ENCODE data around the gene FOXO1.

FOXO1 gene

DNA sequence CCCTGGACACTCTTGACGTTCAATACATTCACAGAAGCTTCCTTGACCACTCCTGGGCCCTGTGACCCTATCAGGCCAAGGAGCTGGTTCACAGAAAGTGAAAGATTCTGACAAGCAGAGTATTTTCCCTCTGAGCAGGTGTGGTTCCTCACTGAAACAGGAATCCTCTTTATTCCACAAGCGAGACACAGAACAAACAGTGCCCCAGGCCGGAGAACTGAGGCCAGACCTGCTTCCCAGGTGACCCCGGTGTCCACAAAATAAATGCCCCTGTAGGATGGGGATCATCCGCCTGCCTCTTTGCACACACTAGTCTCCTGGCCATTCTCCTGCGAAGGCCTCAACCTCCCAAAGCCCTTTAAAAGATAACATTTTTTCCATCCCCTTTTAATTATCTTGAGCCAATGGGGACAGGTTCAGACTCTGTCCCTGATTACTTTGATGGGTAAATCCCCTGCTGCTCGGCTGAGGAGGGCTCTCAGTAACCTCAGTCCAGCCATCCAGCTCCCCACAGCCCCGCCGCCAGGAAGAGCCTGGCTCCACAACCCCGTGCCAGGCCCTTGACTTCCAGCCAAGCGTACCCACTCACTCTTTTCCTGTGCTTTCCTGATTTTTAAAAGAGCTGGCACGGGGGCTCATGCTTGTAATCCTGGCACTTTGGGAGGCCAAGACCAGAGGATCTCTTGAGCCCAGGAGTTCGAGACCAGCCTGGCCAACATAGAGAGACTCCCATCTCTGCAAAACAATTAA lies 129.1 kb downstream of the FOXO1 start:
- no peak for DNase-seq

DNA sequence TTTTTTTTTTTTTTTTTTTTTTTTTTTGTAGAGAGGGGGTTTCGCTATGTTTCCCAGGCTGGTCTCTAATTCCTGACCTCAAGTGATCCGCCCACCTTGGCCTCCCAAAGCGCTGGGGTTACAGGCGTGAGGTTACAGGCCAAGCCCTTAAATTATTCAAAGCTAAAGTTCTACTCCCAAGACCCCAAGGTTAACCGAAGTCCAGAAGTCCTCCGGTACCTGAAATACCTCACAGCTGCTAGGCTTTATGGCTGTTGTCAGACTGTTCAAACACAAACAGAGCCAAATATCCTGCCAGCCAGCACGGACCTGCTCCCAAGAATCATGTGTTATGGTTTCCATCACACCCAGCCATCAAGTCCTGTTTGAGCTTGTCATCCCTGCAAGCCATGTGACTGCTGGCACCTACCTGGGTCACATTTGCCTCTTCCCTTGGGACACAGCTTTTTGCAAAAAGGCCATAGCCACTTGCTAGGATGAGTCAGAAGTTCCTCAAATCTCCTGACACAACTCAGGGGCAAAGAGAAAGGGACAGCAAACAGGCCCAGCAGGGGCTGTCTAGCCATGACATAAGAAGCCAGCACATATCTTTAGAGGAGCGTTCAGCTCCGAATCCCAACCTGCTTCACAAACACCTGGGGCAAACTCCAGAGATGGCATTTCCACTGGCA lies 129.9 kb downstream of the FOXO1 start:
- no peak for DNase-seq

DNA sequence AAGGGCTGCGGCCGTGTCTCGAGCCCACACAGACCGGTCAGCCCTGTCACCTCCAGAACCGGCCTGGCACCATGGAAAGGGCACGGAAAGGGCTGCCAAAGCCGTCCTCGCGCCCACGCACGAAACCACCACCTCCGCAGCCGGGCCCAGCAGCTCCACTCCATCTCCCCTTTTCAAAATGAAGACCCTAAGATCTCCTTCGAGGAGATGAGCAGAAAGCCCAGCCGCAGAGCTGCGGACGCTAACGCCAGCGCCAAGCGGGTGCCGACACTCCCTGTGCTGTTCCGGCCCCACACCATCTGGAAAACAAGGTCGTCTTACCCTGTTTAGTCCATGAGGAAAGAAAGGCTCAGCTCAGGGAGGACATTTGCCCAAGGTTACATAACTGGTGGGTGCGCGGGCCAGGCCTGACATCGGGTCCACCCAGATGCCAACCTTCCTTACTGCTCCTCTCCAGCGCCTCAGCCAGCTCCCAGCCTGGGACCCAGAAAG lies 131.1 kb downstream of the FOXO1 start:
- DNase-seq: no peak

DNA sequence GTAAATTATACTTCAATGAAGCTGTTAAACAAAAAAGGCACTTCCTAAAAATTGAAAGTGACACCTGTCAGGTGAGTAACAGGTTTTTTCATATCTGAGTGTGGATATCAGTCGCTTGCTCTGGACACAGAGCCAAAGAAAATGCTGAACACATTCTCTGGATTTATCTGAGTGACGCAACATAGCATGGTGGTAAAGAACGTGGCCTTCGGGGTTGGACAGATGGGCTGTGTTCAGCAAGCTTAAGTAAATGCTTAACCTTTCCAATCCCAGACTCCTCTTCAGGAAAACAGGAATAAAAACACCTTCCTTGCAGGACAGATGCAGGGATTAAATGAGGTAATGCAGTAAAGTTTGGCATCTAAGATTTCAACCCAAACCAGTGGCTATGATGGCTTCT lies 132.0 kb downstream of the FOXO1 start:
- no peak for DNase-seq

DNA sequence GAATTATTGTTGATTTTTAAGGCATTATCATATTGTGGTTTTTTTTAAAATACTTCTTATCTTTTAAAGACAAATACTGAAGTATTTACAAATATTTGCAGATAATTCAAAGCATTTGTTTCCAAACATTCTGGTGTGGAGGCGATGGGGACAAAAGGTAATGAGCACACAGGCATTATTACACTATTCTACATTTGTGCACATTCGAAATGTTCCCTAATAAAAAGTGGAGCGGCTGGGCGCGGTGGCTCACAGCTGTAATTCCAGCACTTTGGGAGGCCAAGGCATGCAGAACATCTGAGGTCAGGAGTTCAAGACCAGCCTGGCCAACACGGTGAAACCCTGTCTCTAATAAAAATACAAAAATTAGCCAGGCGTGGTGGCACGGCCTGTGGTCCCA lies 133.4 kb downstream of the FOXO1 start:
- no peak for DNase-seq

DNA sequence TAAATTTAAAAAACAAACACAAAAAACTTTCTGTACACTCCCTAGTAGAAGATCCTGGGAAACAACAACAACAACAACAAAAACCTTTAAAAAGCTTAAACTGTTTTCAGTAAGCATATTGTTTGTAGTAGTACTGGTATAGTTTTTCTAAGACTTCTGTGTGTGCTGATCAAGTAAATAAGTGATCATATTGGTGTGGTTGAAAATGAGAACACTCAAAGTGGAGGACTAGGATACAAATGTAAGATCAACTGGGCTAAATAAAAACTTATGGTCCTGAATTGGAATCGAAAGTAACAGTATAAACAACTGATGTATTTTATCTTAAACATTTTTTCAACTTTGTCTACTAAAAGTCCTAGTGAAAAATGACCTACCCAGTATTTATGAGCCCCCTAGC lies 135.5 kb downstream of the FOXO1 start:
- no peak for DNase-seq

DNA sequence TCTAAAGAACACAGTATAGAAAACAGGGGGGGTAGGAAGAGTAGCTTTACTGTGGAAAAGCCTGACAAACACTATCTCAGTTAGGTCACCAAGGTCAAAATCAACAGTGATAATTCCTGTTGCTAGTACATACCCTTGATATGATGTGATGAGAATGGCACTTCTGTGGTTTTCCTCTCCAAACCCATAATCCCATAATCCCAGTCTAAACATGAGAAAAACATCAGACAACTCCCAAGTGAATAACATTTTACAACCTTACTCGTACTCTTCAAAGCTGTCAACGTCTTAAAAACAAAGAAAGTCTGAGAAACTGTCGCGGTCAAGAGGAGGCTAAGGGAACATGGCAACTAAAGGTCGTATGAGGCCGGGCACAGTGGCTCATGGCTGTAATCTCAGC lies 137.6 kb downstream of the FOXO1 start:
- no peak for DNase-seq

DNA sequence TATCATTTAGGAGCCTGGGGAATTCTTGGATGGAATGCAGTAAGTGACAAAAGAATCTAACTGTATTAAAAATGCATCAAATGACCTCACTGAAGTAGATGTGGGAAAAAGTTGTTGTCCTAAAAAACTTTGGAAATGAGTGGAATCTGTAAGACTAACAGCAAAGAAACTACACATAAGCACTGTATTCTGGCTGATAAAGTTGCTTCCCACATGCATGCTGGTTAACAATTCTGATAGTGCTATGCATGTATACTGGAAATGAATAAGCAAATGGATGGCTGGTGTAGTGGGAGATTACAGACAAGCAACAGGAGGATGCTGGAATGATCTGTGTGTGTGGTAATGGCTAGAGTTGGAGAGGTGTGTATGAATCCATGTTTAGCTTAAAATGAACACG lies 138.5 kb downstream of the FOXO1 start:
- DNase-seq: no peak

DNA sequence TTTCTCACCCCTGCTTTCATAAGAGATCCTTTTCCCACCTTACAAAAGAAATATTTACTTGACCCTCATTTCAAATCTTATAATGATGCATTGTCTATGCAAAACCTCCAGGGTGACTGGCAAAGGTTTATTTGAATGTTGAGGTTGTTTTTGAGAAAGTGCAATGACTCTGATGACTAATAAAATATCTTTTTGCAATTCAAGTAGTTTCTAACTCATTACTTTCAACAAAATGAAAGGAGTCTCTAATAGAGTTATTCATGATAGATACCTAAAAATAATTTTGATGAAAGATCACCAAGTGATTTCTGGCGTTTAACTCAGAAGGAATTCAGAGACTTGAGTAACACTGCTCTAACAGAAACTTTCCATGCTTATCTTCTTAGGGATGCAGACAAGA lies 144.2 kb downstream of the FOXO1 start:
- no peak for DNase-seq

DNA sequence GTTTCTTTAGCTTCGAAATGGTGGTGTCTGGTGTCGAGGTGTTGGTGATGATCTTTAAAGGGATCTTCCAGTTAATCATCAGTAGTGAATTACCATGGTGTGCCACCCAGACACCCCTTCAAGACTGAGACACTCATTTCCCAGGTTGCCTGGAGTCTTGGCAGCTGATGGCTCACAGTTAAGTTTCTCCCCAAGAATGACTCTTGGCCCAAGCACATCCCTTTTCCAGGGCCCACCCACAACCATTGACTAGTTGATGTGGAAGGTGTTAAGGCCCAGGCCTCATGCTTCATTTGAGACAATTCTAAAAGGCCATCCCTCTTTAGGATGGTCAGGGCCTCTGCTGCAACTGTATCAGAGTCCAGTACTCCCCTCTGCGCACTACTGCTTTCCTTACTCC lies 145.5 kb downstream of the FOXO1 start:
- no peak for DNase-seq

DNA sequence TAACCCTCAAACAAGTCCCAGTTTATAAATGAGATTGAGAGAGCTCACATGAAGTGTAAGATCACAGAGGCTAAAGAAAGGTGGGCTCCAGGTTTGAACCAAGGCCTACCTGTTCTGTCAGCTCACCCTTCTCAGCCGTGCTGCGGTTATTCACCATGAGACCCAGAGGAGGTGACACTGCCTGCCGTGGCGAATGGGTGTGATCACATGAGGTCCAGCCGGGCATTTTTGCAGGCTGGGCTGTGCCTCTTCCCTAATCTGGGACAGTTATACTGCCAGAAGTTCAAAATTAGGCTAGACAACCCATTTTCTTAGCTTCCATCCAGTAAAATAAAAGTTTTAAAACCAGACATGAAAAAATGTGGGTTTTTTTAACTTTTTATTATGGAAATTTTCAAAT lies 146.8 kb downstream of the FOXO1 start:
- no peak for DNase-seq

DNA sequence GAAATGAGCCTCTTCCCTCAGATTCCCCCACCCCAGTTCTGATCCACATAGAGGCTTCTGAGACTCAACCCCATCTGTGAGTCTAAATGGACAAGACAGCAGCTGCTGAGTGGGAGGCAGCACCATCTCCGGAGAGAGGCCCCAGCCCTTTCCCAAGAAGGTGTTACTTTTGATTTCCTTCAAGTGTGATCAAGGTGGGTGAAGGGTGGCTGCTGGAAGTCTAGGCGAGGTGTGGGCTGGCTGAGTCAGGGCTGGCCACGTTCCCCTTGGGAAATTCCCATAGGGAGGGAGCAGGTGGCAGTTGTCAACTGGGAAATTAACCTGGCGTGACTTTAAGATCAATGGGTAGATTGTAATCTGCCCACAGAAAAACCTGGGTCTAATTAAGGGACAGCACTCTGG lies 148.0 kb downstream of the FOXO1 start:
- no peak for DNase-seq

DNA sequence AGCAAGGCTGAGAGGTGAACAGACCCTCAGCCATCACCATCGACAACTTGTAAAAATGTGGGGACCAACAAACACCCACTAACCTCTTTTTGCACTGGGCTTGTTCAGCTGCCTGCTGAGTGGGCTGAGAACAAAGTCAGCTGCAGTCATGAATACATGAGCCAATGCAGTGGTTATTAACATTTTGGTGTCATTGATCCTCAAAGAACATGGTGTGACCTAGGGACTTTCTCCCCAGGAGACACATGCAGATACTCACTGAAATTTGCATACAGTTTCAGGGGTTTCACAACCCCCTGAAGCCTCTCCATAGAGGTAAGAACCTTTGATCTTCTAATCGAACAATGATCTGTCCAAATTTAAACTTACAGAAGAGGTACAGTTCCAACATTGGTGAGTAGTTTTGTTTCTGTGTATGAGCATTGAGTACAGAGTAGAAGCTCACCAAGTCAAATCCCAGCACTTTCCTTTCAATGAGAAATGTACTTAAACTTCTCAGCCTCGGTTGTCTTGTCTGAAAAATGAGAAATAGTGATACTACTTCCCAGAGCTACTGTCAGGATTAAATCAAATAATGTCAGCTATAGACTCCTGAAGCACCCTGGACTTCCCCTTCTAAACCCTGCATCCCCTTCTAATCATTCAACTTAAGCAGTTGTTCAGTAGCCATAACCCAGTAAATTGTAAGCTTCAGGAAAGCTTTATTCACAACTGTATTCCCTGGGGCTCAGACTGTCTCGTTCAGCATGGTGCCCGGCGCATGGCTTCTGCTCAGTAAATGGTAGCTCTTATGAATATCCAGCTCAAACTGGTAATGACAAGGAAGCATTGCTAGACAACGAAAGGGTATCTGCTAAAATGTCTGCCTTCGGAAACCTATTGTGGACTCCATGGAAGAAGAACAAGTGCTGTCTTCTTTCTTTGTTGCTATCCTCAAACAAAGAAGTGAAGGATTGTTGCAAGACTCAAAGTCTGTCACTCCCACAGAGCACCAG lies 148.7 kb downstream of the FOXO1 start:
- no peak for DNase-seq

DNA sequence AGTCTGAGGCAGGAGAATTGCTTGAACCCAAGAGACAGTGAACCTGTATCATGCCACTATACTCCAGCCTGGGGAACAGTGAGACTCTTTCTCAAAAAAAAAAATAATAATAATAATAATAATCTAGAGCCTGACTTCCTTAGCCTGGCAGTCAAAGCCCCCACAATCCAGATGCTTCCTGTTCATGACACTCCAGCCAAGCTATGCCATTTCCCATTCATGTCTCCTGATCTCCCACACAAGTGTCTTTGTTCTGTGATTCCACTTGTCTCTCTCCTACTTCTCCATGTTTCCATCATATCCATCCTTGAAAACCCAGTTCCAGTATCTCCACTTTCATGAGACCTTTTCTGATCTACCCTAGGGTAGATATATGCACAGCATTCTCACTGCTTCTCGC lies 150.7 kb downstream of the FOXO1 start:
- DNase-seq: no peak

DNA sequence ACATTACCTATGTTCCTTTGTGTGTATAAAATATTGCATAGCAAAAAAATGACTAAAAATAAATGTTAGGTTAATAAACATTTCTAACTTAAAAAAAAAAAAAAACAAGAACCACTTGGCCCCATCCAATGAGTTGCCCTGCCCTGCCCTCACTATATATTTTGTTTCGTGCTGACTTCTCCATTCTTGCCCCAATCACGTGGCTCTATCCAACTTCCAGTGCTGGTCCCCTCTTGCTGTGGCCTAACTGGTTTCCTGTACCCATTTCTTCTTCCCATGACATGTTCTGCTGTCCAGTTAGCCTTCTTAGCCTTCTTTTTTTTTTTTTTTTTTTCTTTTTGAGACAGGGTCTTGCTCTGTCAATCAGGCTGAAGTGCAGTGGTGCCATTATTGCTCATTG lies 151.6 kb downstream of the FOXO1 start:
- DNase-seq: no peak

DNA sequence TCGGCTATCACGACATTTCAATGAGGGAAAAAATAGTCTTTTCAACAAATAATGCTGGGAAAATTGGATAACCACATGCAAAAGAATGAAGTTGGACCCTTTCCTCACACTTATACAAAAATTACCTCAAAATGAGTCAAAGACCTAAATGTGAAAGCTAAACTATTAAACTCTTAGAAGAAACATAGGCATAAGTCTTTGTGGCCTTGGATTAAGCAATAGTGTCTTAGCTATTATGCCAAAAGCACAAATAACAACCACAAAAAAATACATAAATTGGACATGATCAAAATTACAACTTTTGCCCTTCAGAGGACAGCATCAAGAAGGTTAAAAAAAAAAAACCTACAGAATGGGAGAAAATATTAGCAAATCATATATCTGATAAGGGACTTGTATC lies 156.6 kb downstream of the FOXO1 start:
- DNase-seq: no peak

DNA sequence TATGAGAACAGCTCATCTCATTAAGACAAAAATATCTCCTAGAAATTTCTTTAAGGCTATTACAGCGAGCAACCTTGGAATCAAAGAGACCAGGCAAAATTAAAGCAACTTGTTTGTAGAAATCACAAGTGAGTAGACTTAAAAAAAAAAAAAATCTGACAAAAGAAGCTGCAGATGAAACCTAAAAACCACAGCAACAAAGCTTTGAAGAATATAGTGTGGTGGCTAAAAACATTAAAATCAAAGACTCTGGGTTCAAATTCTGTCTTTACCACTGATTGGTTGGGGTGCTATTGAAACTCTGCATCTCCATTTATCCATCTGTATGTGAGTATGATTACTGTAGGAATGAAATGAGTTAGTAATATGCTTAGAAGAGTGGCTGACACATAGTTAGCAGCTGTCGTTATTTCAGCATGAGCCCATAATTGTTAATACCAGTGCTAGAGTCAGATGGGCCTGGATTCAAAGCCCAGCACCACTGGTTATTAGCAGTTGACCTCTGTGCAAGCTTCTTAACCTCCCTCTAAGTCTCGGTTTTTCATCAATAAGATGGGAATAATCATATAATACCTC lies 157.6 kb downstream of the FOXO1 start:
- no peak for DNase-seq

DNA sequence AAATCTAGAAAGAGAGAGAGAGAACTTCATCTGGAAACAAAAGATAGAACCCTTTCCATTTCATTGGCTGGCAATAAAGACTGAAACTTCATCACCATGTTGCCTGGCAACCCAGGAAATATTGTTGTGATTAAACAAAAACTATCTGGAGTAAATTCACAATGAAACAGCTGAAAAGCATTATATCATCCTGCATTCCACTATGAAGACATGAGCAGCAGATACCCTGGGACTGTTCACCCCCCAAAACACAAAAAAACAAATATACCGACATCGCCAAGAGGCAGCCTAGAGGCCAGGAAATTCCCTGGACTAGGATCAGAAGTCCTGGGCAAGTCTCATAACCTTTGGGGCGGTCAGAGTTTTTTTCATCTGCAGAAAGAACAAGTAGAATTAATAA lies 158.3 kb downstream of the FOXO1 start:
- peak; percentile 70 for DNase-seq

DNA sequence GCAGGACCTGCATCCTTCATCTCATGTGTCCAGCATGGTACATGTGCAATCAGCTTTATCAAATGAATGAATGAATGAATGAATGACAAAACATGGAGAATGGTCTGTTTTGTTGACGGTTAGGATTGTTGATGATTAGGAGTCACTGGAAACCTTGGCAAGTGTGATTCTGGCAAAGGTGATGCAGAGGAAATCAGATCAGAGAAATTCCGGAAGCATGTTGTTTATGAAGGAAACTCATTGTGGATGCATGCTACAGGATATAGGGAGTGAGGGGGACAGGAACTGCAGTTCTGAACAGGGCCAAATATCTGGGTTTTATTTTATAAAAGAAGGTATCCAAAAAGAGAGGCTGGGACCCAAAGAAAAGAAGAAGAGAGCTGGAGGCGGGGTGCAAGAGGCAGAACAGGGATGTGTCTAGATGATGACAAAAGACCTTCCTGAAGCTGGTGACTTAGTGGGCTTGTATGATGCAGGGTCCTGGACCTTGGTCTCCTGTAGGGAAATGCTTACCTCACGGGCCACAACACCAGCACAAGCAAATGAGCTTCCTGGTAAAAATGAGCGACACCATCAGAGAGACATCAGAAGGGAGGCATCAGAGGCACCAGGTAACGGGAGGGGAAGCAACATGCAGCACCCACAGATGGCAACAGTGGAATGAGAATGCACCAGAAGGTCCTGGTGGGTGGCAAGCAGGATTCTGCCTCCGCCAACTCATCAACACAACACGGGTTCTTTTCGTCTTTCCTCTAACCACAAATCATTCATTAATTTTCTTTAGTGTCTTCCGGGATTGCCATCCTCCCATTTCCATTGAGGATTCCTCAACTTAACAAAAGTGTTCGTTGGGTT lies 159.6 kb downstream of the FOXO1 start:
- no peak for DNase-seq
